ENCODE data around the gene KLRD1.
A peak's percentile ranks its signal among the peaks of the same experiment; 100 is the strongest.
"Not testable (repeated sequence)": the region's sequence is repeated elsewhere in the genome, so short reads cannot be mapped to it uniquely, and the experiment has no call there.

The KLRD1 gene

GRCh38 chr12:10307630-10308029 lies at the start of gene KLRD1:
TSS of gene KLRD1 (plus strand) at chr12:10307870. CDS start at chr12:10308078, 208 bp downstream.
- DNase-seq (ENCODE audit: low read depth), result no peak

- DNase-seq (ENCODE audit: low read depth), result no peak
Measured at GRCh38 chr12:10260927-10261326, 46.7 kb upstream of the KLRD1 start.

GRCh38 chr12:10268037-10268436 lies 39.6 kb upstream of the KLRD1 start:
- DNase-seq (ENCODE audit: low read depth), result no peak

GRCh38 chr12:10272467-10272866 lies 35.2 kb upstream of the KLRD1 start:
- DNase-seq (ENCODE audit: low read depth), result no peak

GRCh38 chr12:10276774-10277173 lies 30.9 kb upstream of the KLRD1 start:
- no peak for DNase-seq (ENCODE audit: low read depth)

GRCh38 chr12:10278104-10278503 lies 29.6 kb upstream of the KLRD1 start:
- no peak for DNase-seq (ENCODE audit: low read depth)

- DNase-seq (ENCODE audit: low read depth), result no peak
Measured at GRCh38 chr12:10279937-10280336, 27.7 kb upstream of the KLRD1 start.

GRCh38 chr12:10283027-10283426 lies 24.6 kb upstream of the KLRD1 start:
- DNase-seq (ENCODE audit: low read depth), result no peak

GRCh38 chr12:10285919-10286318 lies 21.8 kb upstream of the KLRD1 start:
- DNase-seq (ENCODE audit: low read depth), result no peak

- DNase-seq (ENCODE audit: low read depth), result no peak
Measured at GRCh38 chr12:10289005-10289754, 18.5 kb upstream of the KLRD1 start.

- no peak for DNase-seq (ENCODE audit: low read depth)
Measured at GRCh38 chr12:10291030-10291429, 16.6 kb upstream of the KLRD1 start.

- no peak for DNase-seq (ENCODE audit: low read depth)
Measured at GRCh38 chr12:10293151-10293550, 14.5 kb upstream of the KLRD1 start.

- DNase-seq (ENCODE audit: low read depth), result no peak
Measured at GRCh38 chr12:10293570-10294227, 14.0 kb upstream of the KLRD1 start.

- DNase-seq (ENCODE audit: low read depth), result no peak
Measured at GRCh38 chr12:10301103-10301502, 6.6 kb upstream of the KLRD1 start.

- DNase-seq (ENCODE audit: low read depth), result peak; percentile 44
Measured at GRCh38 chr12:10304161-10304574, 3.5 kb upstream of the KLRD1 start.

- no peak for DNase-seq (ENCODE audit: low read depth)
Measured at GRCh38 chr12:10305411-10305810, 2.3 kb upstream of the KLRD1 start.

- DNase-seq (ENCODE audit: low read depth), result no peak
Measured at GRCh38 chr12:10310926-10311720, 3.5 kb downstream of the KLRD1 start.

- DNase-seq (ENCODE audit: low read depth), result no peak
Measured at GRCh38 chr12:10319388-10319787, 11.7 kb downstream of the KLRD1 start.

- DNase-seq (ENCODE audit: low read depth), result no peak
Measured at GRCh38 chr12:10320643-10321042, 13.0 kb downstream of the KLRD1 start.

- DNase-seq (ENCODE audit: low read depth), result not testable (repeated sequence)
Measured at GRCh38 chr12:10328691-10329090, 21.0 kb downstream of the KLRD1 start.

GRCh38 chr12:10331642-10332239 lies 24.1 kb downstream of the KLRD1 start:
- DNase-seq (ENCODE audit: low read depth), result peak; percentile 53

- DNase-seq (ENCODE audit: low read depth), result not testable (repeated sequence)
Measured at GRCh38 chr12:10336196-10336595, 28.5 kb downstream of the KLRD1 start.
